NB4 (cell line): ENCODE data around the gene ANKFN1.

Experiments used
- CTCF ChIP-seq: IDR thresholded peaks from one replicate; pipeline ENCODE4 v1.5.1; 2012; ENCODE audit warnings: low read depth, low read length
- MAX ChIP-seq: IDR thresholded peaks from 2 replicates; pipeline ENCODE4 v1.6.1; 2011; ENCODE audit warnings: low read depth, low read length

GRCh38 chr17:56185491-56186221, 32.4 kb downstream of the ANKFN1 start:
- TF ChIP-seq CTCF: no peak
- TF ChIP-seq MAX: no peak
